Measurements from ENCODE around the gene CD99L2.

DNA sequence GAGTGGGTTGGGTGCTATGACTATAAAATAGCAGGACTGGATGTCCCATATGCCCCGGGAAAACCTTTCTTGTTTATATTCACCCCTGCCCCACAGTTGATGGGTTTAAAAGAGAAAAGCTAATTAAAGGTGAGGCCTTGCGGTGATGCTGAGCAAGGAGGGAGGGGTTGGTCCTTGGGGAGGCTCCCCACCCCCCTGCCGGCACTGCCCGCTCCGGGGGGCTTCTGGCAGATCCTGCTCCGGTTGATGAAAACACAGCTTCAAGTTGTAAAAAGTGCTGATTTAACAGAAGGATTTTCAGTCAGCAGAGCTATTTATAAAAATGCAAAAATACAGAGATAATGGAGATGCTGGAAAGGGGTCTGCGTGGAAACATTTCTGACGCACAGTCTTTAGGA, 136.7 kb downstream of the CD99L2 start:
- no peak for TF ChIP-seq POLR2A (IDR thresholded peaks at IDR 0.05; ENCODE audit: low read depth, low read length)
- TF ChIP-seq POLR2AphosphoS5 (IDR thresholded peaks at IDR 0.05; ENCODE audit: low read depth, low read length), result no peak
- no peak for TF ChIP-seq SPI1 (IDR thresholded peaks at IDR 0.05; ENCODE audit: low read depth, low read length)
- TF ChIP-seq TAF1 (IDR thresholded peaks at IDR 0.05; ENCODE audit: low read depth, low read length), result no peak
- TF ChIP-seq POU2F2 (IDR thresholded peaks at IDR 0.05; ENCODE audit: low read depth, low read length), result no peak
